HG03135 (cell line): Measurements from ENCODE around the gene C4BPB.
A peak's percentile ranks its signal among the peaks of the same experiment; 100 is the strongest.

ENCODE experiments used
- ATAC-seq: cut with Tn5 transposase; IDR thresholded peaks from one replicate; pipeline ENCODE4 v1.9.1; 2021; ENCODE audit warnings: mild to moderate bottlenecking, moderate library complexity; ENCODE audit not compliant: unreplicated experiment

Gene C4BPB

GRCh38 chr1:207081088-207081487, 7.6 kb upstream of the C4BPB start:
- ATAC-seq, result no peak

DNA sequence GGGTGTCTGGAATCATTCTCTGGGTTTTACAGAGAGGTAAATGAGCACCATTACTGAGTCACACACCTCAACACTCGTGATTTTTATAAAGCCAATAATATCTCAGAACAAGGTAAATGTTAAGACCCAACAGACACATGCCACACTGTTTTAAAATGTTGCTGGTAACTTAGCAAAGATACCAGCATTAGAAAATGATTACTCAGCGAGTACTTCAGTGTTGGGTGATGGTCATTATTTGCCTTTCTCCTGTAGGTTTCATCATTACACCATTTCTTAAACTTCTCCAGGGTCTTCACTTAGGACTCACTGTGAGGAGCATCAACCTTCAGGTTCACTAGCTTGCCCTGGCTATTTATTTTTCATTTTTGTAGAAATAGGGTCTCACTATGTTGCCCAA, 6.9 kb upstream of the C4BPB start:
- no peak for ATAC-seq

GRCh38 chr1:207084232-207084631, 4.4 kb upstream of the C4BPB start:
- ATAC-seq, result no peak

- peak; percentile 74 for ATAC-seq
Measured at GRCh38 chr1:207084701-207085180, 3.9 kb upstream of the C4BPB start.

DNA sequence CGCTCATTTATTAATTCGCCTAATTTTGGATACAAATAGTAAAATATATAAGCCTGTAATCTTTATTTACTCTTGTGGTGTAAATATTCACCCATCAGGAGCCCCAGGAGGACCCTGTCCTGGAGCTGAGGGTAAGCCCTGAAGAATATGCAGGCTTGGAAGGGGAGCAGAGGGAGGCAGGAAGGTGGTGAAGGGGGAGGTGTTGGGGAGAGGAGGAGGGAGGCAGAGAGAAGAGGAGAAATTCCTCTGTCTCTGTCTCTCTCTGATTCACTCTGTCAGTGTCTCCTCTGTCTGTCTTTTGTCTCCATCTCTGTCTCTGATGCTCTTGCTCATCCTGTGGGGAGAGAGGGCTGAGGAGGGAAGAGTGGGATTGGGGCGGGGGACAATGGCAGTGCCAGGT, 2.8 kb upstream of the C4BPB start:
- ATAC-seq, result no peak

GRCh38 chr1:207088161-207088560, 499 bp upstream of the C4BPB start:
- no peak for ATAC-seq

GRCh38 chr1:207089627-207090355, 1.1 kb downstream of the C4BPB start:
- ATAC-seq, result no peak

GRCh38 chr1:207091200-207091908, 2.7 kb downstream of the C4BPB start:
- ATAC-seq, result no peak

DNA sequence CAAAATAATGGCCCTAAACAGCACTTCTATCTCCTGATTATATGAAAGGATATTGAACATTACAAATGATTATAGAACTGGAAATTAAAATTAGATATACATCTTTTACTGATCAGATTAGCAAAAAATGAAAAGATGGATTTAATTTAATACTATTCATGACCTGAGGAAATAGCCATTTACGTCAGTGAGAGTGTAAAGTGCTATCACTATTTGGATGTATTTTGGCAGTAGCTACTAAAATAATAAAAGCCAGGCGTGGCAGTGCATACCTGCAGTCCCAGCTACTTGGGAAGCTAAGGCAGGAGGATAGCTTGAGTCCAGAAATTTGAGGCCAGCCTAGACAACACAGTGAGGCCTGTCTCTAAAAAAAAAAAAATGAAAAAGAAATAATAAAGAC, 5.3 kb downstream of the C4BPB start:
- ATAC-seq, result no peak

- ATAC-seq, result no peak
Measured at GRCh38 chr1:207097871-207098324, 9.2 kb downstream of the C4BPB start.

DNA sequence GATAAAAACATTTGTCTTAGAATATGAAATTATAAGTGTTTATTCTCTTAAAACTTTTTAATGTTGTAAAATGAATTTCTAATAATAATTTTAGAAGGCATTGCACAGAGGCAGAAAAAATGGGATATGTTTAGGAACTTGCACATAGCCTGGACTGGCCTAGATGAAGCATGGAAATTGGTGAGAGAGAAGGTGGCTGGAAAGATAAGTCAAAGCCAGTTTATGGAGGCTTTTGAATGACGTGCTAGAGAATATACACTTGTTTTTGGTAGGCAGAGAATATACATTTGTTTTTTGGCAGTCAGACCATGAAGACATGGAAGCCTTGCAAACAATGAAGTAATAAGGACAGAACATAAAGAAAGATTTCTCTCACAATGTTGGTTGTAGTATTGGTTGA, 13.1 kb downstream of the C4BPB start:
- ATAC-seq, result no peak

DNA sequence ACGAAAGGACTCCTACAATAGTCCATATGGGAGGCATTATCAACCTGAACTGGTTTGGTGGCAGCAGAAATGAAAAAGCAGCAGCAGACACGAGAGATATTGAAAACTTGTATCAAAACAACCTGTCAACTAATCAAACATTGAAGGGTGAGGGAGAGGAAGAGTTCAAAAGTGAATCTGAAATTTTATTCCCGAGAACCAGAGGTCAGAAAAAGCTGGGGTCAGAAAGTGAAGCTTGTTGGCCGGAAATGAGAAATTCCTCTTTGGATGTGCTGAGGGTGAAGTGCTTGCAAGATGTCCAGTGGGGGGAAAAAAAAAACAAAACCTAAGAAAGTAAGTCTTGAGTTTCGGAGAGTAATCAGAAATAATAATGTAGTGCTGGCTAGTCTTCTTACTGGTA, 13.5 kb downstream of the C4BPB start:
- no peak for ATAC-seq

- no peak for ATAC-seq
Measured at GRCh38 chr1:207102659-207103058, 14.0 kb downstream of the C4BPB start.

GRCh38 chr1:207103892-207104373, 15.3 kb downstream of the C4BPB start, which contains the start of gene C4BPA:
Gene C4BPA, plus strand, starts transcription at chr1:207104233. Its CDS starts 8,793 bp downstream, at chr1:207113026.
- no peak for ATAC-seq

- no peak for ATAC-seq
Measured at GRCh38 chr1:207109004-207109403, 20.3 kb downstream of the C4BPB start.

GRCh38 chr1:207112616-207113296, 24.1 kb downstream of the C4BPB start:
- no peak for ATAC-seq

GRCh38 chr1:207115269-207115668, 26.6 kb downstream of the C4BPB start:
- no peak for ATAC-seq

DNA sequence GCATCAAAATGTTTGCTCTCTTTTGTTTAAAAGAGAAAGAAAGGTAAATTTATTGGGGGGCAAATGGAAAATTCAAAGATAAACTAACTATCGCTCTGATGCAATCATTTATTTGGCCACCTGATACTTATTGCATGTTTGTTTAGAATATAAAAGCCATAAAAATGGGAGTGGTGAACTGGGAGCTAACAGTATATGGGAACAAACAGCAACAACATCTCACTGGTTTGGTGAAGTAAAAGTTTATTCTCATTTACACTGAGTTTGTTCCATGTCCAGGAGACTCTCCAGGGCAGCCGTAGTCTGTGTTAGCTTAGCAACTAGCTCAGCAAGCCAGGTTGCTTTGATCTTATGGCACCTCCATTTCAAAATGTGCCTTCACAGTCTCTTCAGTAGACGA, 35.7 kb downstream of the C4BPB start:
- no peak for ATAC-seq

DNA sequence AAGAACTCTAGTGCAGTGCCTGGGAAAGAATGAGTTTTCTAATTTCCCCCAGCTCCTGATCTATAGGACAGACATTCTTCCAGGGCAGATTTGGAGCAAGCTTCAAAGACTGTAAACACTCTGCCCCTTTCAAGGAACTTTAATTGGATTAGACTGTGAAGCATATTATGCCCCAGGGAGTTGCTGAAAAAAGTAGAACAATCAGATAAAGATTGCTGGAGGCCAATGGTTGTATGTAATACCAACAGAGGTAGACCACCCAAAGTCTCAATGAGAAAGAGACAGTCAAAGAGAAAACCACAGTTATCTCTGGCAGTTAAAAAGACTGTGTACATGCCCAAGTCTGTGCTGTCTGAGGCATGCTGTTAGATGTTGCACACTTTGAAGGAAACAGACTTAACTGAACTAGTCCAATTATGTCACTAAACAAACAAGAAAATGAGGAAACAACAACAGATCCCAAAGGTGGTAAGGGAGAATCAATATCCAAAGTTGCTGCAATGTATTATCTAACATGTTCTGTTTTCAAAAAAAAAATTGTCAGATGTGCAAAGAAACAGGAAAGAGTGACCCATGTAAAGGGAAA, 39.8 kb downstream of the C4BPB start:
- ATAC-seq, result no peak

- ATAC-seq, result no peak
Measured at GRCh38 chr1:207129053-207129452, 40.4 kb downstream of the C4BPB start.
